Measurements from ENCODE around the gene CLCA1.
"Not testable (repeated sequence)": the region's sequence is repeated elsewhere in the genome, so short reads cannot be mapped to it uniquely, and the experiment has no call there.

CLCA1 gene

DNA sequence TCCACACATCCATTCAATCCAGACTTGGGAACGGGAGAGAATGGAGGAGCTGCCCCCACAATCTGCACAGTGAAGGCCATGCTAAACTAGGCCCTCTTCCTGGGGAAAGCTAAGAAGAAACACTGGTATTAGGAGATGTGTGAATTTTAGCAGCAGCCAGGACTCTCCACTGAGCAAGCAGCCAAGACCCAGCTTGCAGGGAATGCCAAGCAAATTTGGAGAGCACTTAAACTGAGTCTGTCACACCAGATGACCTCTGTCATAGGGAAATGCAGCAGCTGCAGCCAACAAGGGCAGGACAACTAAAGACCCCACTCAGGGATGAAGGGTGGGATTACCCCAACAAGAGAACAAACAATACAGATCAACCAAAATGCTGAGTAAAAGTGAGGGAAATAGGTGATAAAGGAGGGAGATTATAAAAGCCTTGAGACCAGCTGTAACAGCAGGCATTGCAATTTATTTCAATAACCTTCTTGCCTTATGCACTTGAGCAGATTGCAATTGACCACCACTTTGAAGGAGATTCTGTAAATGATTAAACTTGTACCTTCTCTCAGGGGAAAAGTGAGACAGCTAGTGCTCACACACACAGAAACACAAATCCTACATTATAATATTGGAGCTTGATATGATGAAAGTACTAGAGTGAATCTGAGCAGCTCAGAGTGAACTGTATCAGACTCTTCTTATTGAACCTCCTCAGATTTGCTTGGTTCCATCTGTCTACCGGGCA lies 2.5 kb upstream of the CLCA1 start:
- no peak for DNase-seq

DNA sequence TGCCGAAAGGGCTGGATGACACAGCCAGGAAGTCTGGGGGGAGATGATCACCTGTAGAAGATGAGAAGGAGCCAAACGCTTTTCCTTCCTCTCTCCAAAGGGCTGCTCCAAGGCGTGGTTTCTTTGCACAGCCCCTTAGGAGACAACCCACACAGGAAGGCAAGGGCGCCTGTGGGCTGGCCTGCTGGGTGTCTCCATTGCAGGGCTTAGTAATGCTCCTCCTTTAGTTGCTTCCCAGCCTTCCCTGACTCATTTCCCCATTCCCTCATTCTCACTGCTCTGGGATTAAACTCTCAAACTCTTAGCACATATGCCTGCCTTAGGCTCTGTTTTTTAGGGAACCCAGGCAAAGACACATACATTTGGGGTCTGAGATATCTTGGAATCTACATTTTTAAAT lies 1.7 kb upstream of the CLCA1 start:
- no peak for DNase-seq

GRCh38 chr1:86470859-86471258 lies 2.1 kb downstream of the CLCA1 start:
- DNase-seq: no peak

- DNase-seq: no peak
These were observed 2.6 kb downstream of the CLCA1 start for GRCh38 chr1:86471291-86471690.

DNA sequence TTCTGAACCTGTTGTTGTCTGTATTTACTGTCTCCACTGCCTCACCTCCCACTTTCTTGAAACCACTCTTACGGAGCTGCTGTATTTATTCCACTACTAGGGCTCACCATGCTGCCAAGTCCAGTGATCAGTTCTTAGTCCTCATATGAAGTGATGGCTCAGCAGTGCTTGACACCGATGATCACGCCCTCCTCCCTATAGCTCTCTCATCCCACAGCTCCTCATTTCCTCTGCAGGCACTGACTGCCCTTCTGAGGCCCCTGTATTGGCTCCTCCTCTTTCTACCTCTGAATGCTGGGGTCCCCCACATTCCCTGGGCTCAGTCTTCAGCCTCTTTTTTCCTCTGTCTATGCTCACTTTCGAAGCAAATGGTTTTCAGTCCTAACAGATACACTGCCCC lies 3.4 kb downstream of the CLCA1 start:
- no peak for DNase-seq

DNA sequence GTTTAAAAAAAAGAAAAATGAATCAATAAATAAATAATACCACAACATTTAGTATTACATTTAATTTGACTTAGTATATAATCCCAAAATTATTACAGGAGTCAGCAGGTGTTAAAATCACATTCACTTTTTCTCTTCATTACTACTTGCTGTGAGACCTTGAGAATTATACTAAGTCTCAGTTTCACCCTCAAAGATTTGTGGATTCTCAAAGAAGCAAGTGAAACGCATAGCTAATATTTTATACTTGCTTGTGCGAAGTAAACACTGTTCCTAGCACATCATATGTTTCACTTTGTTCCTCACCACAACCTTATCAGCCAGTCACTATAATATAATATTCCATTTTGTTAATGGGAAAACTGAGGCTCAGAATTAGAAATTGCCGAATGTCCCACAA lies 4.0 kb downstream of the CLCA1 start:
- no peak for DNase-seq

DNA sequence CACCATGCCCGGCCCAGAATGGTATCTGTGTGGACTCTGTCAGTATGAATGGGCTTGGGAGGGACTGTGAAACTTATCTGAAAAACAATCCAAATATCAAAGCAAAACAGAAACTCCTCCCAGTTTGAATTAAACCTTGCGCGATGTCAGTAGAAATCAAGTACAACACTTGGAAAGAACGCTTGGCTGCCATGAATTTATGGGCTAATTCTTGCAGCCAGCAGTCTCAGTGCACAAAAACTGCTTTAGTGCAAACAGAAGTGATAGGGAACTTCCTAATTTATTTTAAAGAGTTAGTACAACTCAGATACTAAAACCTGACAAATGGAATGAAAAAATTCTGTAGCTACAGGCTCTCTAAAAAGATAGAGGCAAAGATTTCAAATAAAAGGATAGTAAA lies 8.5 kb downstream of the CLCA1 start:
- no peak for DNase-seq

DNA sequence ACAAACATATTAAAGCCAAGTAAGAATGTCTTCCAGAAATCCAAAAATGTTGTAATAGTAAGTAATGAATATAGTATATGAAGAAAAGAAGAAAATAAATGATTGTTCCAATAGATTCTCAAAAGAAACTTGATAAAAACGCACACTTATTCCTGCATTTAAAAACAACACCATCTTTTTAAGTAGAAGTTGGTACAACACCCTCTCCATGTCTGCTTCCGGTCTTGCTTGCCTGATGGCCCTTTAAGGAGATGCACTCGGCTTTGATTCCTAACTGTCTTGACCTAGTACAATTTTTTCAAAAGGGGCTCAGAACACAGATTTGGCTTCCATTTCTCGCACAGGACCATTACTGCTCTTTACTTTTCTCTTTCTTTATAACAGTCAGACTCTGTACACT lies 9.0 kb downstream of the CLCA1 start:
- DNase-seq: no peak

GRCh38 chr1:86478416-86479156 lies 9.9 kb downstream of the CLCA1 start:
- DNase-seq: no peak

GRCh38 chr1:86481966-86482365 lies 13.2 kb downstream of the CLCA1 start:
- DNase-seq: no peak

GRCh38 chr1:86487131-86487810 lies 18.5 kb downstream of the CLCA1 start:
- no peak for DNase-seq

DNA sequence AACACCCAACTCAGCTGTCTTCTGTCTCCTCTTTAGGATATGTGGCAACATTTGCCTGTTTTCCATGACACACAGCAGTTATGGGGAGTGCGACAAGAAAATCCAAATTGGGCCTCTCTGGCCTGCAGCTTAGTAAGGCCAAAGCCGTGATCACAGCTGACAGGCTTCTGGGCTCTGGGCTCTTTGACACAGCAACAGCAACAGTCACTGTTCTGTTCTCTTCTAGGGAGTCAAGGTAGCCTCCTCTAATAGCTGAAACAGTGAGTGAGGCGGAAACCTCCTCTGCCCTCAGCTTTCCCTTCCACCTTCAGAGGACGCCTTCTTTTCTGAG lies 19.0 kb downstream of the CLCA1 start:
- no peak for DNase-seq

DNA sequence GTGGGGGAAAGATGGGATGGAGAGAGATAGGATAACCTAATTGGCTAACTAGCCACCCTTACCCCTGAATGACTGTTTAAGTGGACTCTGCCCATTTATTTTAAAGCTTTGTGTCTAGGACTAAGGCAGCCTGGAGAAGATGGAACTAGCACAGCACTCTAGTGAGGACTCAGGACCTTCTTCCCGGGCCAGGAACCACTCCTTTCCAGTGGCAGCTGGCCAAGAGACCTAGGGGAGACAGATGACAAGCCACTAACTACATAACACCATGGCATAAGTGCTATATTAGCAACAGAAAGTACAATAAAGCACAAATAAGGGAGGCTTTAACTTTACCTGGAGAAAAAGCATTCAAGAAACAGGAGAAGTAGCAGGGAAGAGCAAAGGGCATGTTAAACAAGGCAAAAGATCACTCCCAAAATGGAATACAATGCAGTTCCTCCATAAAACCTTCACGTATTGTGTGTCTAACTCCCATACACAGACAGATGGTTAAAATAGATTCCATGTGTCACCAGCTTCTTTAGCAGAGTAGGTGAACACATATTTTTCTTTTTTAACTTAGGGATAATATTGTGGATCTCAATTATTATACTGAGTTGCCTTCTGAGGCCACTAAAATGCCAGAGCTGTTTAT lies 20.6 kb downstream of the CLCA1 start:
- DNase-seq: no peak

- DNase-seq: no peak
These were observed 22.6 kb downstream of the CLCA1 start for GRCh38 chr1:86491171-86491950.

- no peak for DNase-seq
These were observed 29.6 kb downstream of the CLCA1 start for GRCh38 chr1:86498281-86498680.

- no peak for DNase-seq
These were observed 31.4 kb downstream of the CLCA1 start for GRCh38 chr1:86499987-86500593.

DNA sequence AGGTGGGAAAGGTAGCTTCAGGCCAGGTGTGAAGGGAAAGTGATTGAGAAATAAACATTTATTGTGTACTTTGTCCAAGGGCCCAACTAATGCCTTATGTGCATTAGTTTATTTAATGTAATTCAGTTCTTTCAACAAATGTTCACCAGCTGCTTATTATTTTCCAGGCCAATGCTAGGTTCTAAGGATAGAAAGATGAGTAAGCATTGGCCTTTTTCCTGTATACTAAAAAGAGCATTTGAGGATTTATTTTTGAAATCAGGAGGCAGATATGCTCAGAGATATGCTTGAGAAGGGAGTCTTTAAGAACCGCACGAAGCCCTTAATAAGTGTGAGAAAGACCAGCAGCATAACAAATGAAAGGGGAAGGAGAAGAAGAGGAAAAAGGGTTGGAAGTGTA lies 32.0 kb downstream of the CLCA1 start:
- no peak for DNase-seq

DNA sequence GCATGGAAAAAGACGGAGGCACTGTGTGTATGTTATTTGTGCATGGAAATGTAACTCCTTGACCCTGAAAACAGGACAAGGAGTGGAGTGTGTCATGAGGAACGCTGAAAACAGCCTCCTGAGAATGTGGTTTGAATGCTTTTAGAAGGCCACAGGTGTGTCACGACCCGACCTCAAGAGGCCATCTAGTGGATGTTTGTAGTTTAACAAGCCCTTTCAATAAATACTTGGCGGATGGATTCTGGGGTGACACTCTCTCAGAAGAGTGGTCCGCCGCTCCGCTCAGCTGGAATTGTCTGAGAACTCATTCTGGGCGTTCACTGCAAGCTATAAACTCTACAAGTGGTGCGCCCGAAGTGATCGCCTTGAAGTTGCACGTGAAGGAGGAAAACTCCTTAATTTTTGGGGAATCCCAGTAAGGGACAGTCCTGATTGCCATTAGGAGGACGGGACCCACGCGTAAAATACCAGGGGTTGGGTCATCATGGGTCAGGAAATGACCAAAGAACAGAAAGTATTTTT lies 33.5 kb downstream of the CLCA1 start:
- not testable (repeated sequence) for DNase-seq

- DNase-seq: peak; percentile 43
These were observed 34.1 kb downstream of the CLCA1 start for GRCh38 chr1:86502721-86503405.

GRCh38 chr1:86503406-86504136 lies 34.8 kb downstream of the CLCA1 start:
- no peak for DNase-seq

- DNase-seq: no peak
These were observed 35.4 kb downstream of the CLCA1 start for GRCh38 chr1:86504137-86504479.

Measured in NCI-H2227 treated with DMSO at 0.1 percent for 48 hours (cell line).